ENCODE measurements around the gene INPP5A. TPM values are rescaled to one million over a fixed set of nuclear protein-coding genes. Genes with fewer than 3 reads are reported as not detected.

INPP5A gene
- total RNA-seq, 1 donor from 2014 or later, result 30.6 TPM

DNA sequence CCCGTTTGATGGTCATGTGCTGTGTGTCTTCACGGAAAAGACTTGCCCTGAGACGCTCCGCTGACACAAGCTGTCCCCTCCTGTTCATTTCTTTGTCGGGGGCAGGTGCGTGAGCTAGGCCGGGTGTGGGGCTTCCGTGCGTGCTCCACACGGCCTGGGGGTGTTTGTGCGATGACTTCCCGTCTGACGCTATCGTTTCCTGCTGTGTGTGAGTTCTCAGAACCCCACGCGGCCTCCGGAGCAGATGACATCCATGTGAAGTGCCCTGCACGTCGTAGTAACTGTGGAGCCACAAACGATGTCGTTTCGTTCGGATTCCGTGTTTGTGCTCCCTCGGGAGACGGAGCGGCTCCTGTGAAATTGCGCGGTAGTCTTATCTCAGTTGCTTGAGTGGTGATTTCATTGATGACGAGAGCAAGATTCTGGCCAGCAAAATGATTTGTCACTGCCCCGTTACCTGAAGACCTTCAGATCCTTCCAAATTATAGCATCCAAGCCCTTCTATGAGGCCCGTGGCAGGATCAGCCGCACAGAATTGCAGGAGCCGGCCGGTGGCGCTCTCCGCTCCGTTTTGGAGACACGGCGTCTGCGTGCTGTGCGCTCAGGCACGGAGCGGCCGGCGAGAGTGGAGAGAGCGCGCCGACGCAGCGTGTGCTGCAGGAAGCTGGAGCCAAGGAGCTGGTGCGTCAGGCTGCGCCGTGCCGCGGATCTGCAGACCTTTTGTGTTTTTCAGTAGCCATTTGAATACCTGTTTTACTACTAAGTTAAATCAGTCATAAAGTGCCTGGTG, 153.4 kb downstream of the INPP5A start:
- H3K27ac Mint-ChIP-seq, result no peak overlapping the region
- peaks cover 6% of the 10 kb centered on the region for H3K27me3 Mint-ChIP-seq
- H3K4me1 Mint-ChIP-seq (ENCODE audit: low read depth), result peaks cover 33% of the 10 kb centered on the region
- H3K9me3 Mint-ChIP-seq (ENCODE audit: low read depth), result peaks cover 38% of the 10 kb centered on the region
- DNase-seq (ENCODE audit: low spot score, unreplicated experiment), result no peak
- peaks cover 46% of the 10 kb centered on the region for H3K36me3 Mint-ChIP-seq (ENCODE audit: insufficient read depth)
- no peak overlapping the region for H3K4me3 Mint-ChIP-seq (ENCODE audit: low read depth)
- TF ChIP-seq, protein P1, sequence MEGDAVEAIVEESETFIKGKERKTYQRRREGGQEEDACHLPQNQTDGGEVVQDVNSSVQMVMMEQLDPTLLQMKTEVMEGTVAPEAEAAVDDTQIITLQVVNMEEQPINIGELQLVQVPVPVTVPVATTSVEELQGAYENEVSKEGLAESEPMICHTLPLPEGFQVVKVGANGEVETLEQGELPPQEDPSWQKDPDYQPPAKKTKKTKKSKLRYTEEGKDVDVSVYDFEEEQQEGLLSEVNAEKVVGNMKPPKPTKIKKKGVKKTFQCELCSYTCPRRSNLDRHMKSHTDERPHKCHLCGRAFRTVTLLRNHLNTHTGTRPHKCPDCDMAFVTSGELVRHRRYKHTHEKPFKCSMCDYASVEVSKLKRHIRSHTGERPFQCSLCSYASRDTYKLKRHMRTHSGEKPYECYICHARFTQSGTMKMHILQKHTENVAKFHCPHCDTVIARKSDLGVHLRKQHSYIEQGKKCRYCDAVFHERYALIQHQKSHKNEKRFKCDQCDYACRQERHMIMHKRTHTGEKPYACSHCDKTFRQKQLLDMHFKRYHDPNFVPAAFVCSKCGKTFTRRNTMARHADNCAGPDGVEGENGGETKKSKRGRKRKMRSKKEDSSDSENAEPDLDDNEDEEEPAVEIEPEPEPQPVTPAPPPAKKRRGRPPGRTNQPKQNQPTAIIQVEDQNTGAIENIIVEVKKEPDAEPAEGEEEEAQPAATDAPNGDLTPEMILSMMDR (IDR thresholded peaks at IDR 0.05; ENCODE audit: unreplicated experiment), result no peak

GRCh38 chr10:132691711-132692153, 154.1 kb downstream of the INPP5A start:
- H3K36me3 Mint-ChIP-seq (ENCODE audit: insufficient read depth), result peaks cover 46% of the 10 kb centered on the region
- H3K4me1 Mint-ChIP-seq (ENCODE audit: low read depth), result peaks cover 29% of the 10 kb centered on the region
- H3K27me3 Mint-ChIP-seq, result peaks cover 6% of the 10 kb centered on the region
- no peak overlapping the region for H3K27ac Mint-ChIP-seq
- H3K4me3 Mint-ChIP-seq (ENCODE audit: low read depth), result no peak overlapping the region
- DNase-seq (ENCODE audit: low spot score, unreplicated experiment), result no peak
- H3K9me3 Mint-ChIP-seq (ENCODE audit: low read depth), result peaks cover 38% of the 10 kb centered on the region
- TF ChIP-seq, protein P1 (IDR thresholded peaks at IDR 0.05; ENCODE audit: unreplicated experiment), result no peak

DNA sequence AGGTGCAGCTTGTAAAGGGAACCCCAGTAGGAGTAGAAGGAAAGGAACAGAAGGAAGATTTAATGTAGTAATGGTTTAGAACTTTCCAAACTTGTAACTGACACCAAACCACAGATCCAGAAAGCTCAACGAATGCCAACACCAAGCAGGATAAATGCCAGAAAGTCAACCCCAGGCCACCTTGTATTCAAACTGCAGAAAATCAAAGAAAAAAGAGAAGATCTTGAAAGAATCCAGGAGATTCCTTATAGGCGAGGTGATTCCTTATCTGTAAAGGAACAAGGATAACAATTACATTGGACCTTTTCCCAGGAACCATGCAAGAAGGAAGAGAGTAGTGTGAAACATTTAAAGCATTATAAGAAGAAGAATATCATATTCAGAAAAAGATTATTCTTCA, 154.7 kb downstream of the INPP5A start:
- peaks cover 23% of the 10 kb centered on the region for H3K4me1 Mint-ChIP-seq (ENCODE audit: low read depth)
- H3K27me3 Mint-ChIP-seq, result peaks cover 6% of the 10 kb centered on the region
- peaks cover 38% of the 10 kb centered on the region for H3K9me3 Mint-ChIP-seq (ENCODE audit: low read depth)
- H3K27ac Mint-ChIP-seq, result no peak overlapping the region
- TF ChIP-seq, protein P1 (IDR thresholded peaks at IDR 0.05; ENCODE audit: unreplicated experiment), result no peak
- DNase-seq (ENCODE audit: low spot score, unreplicated experiment), result no peak
- H3K4me3 Mint-ChIP-seq (ENCODE audit: low read depth), result no peak overlapping the region
- H3K36me3 Mint-ChIP-seq (ENCODE audit: insufficient read depth), result peaks cover 48% of the 10 kb centered on the region

- Mint-ChIP-seq H3K4me1 (ENCODE audit: low read depth) (peaks cover 10% of the 10 kb centered on the region), H3K36me3 (ENCODE audit: insufficient read depth) (peaks cover 56% of the 10 kb centered on the region), H3K27ac (no peak overlapping the region), H3K4me3 (ENCODE audit: low read depth) (no peak overlapping the region), H3K9me3 (ENCODE audit: low read depth) (peaks cover 38% of the 10 kb centered on the region), H3K27me3 (peaks cover 6% of the 10 kb centered on the region)
- no peak for DNase-seq (ENCODE audit: low spot score, unreplicated experiment)
- TF ChIP-seq, protein P1 (IDR thresholded peaks at IDR 0.05; ENCODE audit: unreplicated experiment), result no peak
Observed at GRCh38 chr10:132693676-132694075, 156.1 kb downstream of the INPP5A start.

DNA sequence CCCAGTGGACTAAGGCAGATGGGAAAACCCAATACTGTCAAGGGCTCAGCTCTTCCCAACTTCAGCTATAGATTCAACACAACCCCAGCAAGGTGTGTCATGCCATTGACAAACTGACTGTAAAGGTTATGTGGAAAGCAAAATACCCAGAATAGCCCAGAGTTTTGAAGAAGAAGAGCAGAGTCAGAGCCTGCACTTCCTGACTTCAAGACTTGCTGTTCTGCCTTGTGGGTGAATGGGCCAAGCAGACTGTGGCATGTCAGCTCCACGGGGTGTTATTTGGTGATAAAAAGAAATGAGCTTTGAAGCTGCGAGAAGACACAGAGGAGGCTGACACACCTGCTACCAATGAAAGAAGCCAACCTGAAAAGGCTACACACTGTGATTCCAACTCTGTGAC, 158.6 kb downstream of the INPP5A start:
- no peak for DNase-seq (ENCODE audit: low spot score, unreplicated experiment)
- peaks cover 38% of the 10 kb centered on the region for H3K9me3 Mint-ChIP-seq (ENCODE audit: low read depth)

More for the DNA sequence above, 158.6 kb downstream of the INPP5A start:
- Mint-ChIP-seq H3K27me3 (peaks cover 6% of the 10 kb centered on the region), H3K4me1 (ENCODE audit: low read depth) (peaks cover 5% of the 10 kb centered on the region), H3K4me3 (ENCODE audit: low read depth) (no peak overlapping the region), H3K36me3 (ENCODE audit: insufficient read depth) (peaks cover 51% of the 10 kb centered on the region), H3K27ac (no peak overlapping the region)
- TF ChIP-seq, protein P1 (IDR thresholded peaks at IDR 0.05; ENCODE audit: unreplicated experiment), result no peak

All from progenitor cell of endocrine pancreas (in vitro differentiated cells).